Skeletal muscle tissue (tissue), 4 donors: Measurements from ENCODE around the gene FRMPD4. TPM values are rescaled to one million over a fixed set of nuclear protein-coding genes. Genes with fewer than 3 reads are reported as not detected.
"Not testable (repeated sequence)": the region's sequence is repeated elsewhere in the genome, so short reads cannot be mapped to it uniquely, and the experiment has no call there.

Source experiments
- H3K27ac ChIP-seq: one replicate; pipeline ENCODE4 v1.7.0; 2013; ENCODE audit warnings: mild to moderate bottlenecking, low read depth, low read length, inconsistent platforms
- H3K27me3 ChIP-seq, 3 donors: one replicate each; pipeline ENCODE4 v1.7.0; 2013; ENCODE audit warnings: low read length in 3 of 3; ENCODE audit not compliant: control insufficient read depth in 3 of 3, insufficient read depth in 3 of 3
- H3K36me3 ChIP-seq, 3 donors: one replicate each; pipeline ENCODE4 v1.7.0; 2013; ENCODE audit warnings: low read length in 3 of 3; ENCODE audit not compliant: control insufficient read depth in 3 of 3, insufficient read depth in 3 of 3
- H3K4me1 ChIP-seq, 3 donors: one replicate each; pipeline ENCODE4 v1.7.0; 2013; ENCODE audit warnings: low read length in 3 of 3, mild to moderate bottlenecking in 3 of 3; ENCODE audit not compliant: control insufficient read depth in 3 of 3, insufficient read depth in 3 of 3
- H3K4me3 ChIP-seq, 3 donors: one replicate each; pipeline ENCODE4 v1.7.0; 2013; ENCODE audit warnings: low read length in 3 of 3
- H3K9ac ChIP-seq, 3 donors: one replicate each; pipeline ENCODE4 v1.7.0; 2013; ENCODE audit warnings: low read length in 3 of 3, mild to moderate bottlenecking in 3 of 3, moderate library complexity in 2 of 3, low read depth in 1 of 3
- H3K9me3 ChIP-seq, 3 donors: one replicate each; pipeline ENCODE4 v1.7.0; 2013; ENCODE audit warnings: low read length in 3 of 3; ENCODE audit not compliant: control insufficient read depth in 3 of 3
- total RNA-seq: library from RNA; depleted of rRNA; stranded (reverse); fragments of >200 nt; gene quantifications from one replicate; pipeline ENCODE4 v1.2.3, GENCODE V29; 2014
- donor health status: Osteomylitis.

The FRMPD4 gene
- total RNA-seq, 1 donor from 2014 or later: 1.0 TPM

DNA sequence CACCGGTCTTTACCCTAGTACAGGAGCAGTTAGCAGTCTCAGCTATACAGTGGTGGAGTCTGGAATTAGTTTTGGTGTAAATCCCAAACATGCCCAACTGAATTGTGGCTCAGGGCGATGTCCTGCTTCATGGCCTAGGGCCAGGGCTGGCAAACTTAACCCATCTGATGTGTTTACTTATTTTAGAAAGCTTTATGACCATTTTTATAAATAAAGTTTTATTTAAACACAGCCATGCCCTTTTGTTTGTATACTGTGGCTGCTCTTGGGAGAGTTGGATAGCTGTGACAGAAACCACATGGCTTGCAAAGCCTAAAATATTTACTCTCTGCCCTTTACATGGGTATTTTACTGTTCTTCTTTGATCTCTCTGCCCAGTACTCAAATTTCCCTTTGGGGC is 7.1 kb downstream of the FRMPD4 start:
- Histone ChIP-seq H3K36me3 (no peaks in the 10 kb centered on the region), H3K27ac (no peak overlapping the region), H3K9ac (no peak overlapping the region), H3K9me3 (no peaks in the 10 kb centered on the region), H3K4me1 (no peaks in the 10 kb centered on the region), H3K27me3 (peaks cover 0 to under 1% (median 0%) of the 10 kb centered on the region in 3 donors), H3K4me3 (no peak overlapping the region)

DNA sequence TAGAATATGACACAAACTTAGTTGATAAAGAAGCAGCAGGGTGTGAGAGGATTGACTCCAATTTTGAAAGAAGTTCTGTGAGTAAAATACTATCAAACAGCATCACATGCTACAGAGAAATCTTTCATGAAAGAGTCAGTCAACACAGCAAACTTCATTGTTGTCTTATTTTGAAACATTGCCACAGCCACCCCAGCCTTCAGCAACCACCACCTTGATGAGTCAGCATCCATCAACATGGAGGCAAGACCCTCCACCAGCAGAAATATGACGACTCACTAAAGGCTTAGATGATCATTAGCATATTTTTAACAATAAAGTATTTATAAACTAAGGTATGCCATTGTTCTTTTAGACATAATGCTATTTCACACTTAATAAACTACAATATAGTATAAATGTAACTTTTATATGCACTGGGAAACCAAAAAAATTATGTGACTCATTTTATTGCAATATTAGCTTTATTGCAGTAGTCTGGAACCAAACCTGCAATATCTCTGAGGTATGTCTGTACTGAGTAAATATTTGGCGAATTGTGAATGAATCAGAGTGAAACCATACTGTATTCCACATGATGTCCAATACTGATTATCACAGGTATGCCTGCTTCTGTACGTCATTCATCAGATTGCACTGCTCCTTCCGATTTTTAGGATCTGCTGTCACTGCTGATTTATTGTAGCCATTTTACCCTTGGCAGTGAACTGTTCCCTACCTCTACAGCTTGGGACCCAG is 11.6 kb downstream of the FRMPD4 start:
- no peaks in the 10 kb centered on the region for H3K9me3 ChIP-seq
- no peaks in the 10 kb centered on the region for H3K36me3 ChIP-seq
- no peak overlapping the region for H3K9ac ChIP-seq
- H3K4me3 ChIP-seq: no peak overlapping the region
- H3K27ac ChIP-seq: no peak overlapping the region
- no peaks in the 10 kb centered on the region for H3K27me3 ChIP-seq
- H3K4me1 ChIP-seq: no peaks in the 10 kb centered on the region

DNA sequence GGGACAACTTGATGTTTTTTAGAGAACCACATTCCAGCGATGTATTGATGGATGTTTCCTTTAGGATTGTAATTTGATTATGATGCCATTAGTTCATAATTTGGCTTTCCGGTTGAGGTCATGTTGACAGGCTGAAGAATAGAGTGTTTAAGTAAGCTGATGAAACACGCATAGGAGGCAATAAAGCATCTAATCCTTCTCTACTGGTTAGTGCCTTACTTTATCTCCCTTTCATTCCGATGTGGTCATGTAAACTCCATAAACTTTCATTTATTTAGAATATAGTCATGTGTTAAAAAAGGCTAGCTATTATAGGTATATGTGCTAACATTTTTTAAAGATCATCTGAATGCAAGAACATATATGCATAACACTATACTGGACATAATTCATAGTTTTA is 15.0 kb downstream of the FRMPD4 start:
- Histone ChIP-seq H3K9me3 (no peaks in the 10 kb centered on the region), H3K36me3 (no peaks in the 10 kb centered on the region), H3K27me3 (no peaks in the 10 kb centered on the region), H3K4me3 (no peak overlapping the region), H3K4me1 (no peaks in the 10 kb centered on the region), H3K27ac (no peak overlapping the region), H3K9ac (no peak overlapping the region)

DNA sequence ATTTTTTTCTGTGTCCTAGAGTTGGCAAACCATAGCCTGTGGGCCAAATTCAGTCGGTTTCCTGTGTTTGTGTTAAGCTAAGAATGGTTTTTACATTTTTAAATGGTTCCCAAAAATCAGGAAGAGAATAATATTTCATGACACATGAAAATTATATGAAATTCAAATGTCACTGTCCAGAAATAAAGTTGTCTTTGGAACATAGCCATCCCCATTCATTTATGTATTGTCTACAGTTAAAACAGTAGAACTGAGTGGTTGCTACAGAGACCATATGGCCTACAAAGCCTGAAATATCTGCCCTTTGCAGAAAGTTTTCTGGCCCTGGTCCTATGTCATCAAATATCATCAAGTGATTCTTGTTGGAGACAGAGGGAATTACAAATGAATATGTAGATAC is 15.5 kb downstream of the FRMPD4 start:
- H3K4me3 ChIP-seq: no peak overlapping the region
- no peaks in the 10 kb centered on the region for H3K9me3 ChIP-seq
- no peak overlapping the region for H3K9ac ChIP-seq
- no peaks in the 10 kb centered on the region for H3K4me1 ChIP-seq
- no peaks in the 10 kb centered on the region for H3K36me3 ChIP-seq
- H3K27ac ChIP-seq: no peak overlapping the region
- no peaks in the 10 kb centered on the region for H3K27me3 ChIP-seq

DNA sequence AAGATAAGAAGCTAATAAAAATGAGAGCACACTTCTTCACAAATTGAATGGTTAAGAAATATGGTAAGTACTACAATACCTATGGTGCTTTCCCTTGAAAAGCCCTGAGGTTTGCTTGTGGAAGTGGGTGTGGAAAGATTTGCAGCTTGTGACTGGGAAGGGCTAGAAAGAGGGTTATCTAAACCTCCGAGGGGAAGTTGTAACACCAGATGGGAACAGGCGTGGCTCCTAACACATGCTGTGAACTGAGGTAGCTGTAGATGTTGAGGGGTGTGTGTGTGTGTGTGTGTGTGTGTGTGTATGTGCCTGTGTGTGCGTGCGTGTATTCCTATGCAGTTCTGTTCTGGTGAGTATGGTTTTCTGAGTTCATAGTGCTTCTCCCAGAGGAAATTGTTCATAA is 21.5 kb downstream of the FRMPD4 start:
- no peak overlapping the region for H3K4me3 ChIP-seq
- H3K36me3 ChIP-seq: no peaks in the 10 kb centered on the region
- H3K9ac ChIP-seq: no peak overlapping the region
- H3K9me3 ChIP-seq: no peaks in the 10 kb centered on the region
- H3K27me3 ChIP-seq: no peaks in the 10 kb centered on the region
- H3K4me1 ChIP-seq: no peaks in the 10 kb centered on the region
- H3K27ac ChIP-seq: no peak overlapping the region

DNA sequence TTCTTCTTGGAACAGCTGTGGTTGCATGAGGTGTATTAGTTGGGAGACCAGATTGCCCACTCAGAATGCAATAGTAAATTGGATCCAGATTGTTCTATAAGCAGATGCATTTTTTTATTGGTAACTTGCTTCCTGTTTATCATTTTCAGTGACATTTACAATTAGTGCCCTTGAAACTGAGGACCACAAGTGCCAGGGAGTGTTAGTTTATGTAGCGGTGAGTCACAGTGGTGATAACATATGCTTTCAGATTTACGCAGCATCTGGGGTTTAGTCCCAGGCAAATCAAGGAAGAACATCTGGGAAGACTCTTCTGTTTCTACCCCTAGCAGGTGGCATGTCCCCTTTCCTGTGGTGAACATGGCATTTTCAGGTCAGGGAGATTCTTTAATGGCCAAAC is 24.1 kb downstream of the FRMPD4 start:
- Histone ChIP-seq H3K9me3 (no peaks in the 10 kb centered on the region), H3K27ac (no peak overlapping the region), H3K4me3 (no peak overlapping the region), H3K27me3 (no peaks in the 10 kb centered on the region), H3K9ac (no peak overlapping the region), H3K4me1 (no peaks in the 10 kb centered on the region), H3K36me3 (no peaks in the 10 kb centered on the region)

DNA sequence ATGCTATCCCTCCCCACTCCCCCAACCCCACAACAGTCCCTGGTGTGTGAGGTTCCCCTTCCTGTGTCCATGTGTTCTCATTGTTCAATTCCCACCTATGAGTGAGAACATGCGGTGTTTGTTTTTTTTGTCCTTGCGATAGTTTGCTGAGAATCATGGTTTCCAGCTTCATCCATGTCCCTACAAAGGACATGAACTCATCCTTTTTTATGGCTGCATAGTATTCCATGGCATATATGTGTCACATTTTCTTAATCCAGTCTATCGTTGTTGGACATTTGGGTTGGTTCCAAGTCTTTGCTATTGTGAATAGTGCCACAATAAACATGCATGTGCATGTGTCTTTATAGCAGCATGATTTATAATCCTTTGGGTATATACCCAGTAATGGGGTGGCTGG is 25.9 kb downstream of the FRMPD4 start:
- H3K27me3 ChIP-seq, H3K4me1 ChIP-seq, H3K27ac ChIP-seq, H3K9ac ChIP-seq, H3K4me3 ChIP-seq, H3K9me3 ChIP-seq, H3K36me3 ChIP-seq: not testable (repeated sequence)

DNA sequence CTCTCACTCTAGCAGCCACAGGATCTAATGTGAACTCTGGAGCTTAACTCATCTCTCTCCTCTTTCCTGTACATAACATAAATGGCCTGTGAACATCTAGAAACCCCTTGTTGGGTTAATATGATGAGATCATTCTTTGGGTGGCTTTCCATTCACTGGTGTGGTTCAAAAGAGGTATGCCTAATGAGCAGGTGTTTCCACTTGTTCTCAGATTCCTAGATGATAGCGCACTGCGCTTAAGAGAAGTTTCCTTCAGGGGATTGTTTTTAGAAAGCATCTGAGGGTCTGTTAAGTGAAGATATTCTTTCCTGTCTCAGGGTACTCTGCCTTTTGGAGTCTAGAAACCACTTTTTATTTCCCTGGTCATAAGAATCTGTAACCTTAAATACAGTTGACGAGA is 32.5 kb downstream of the FRMPD4 start:
- Histone ChIP-seq H3K4me3 (no peak overlapping the region), H3K9me3 (no peaks in the 10 kb centered on the region), H3K9ac (no peak overlapping the region), H3K4me1 (no peaks in the 10 kb centered on the region), H3K27ac (no peak overlapping the region), H3K36me3 (no peaks in the 10 kb centered on the region), H3K27me3 (no peaks in the 10 kb centered on the region)

DNA sequence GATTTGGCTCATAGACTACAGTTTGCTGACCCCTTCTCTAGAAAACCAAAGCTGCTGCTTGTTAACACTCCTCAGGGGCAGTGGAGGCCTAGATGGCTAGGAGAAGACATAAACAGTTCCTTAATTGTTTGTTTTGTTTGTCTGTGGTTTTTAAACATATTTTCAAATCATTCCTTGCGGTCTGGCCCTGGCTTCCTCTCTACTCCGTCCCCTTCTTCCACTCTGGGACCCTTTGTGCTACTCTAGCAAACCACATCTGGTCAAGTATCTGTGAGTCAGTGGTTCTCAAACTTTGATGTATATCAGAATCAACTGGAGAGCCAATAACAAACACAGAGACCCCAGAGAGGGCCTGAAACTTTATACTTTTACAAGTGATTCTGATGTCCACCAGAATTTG is 36.1 kb downstream of the FRMPD4 start:
- H3K36me3 ChIP-seq: no peaks in the 10 kb centered on the region
- no peaks in the 10 kb centered on the region for H3K27me3 ChIP-seq
- H3K4me3 ChIP-seq: no peak overlapping the region
- no peak overlapping the region for H3K27ac ChIP-seq
- no peaks in the 10 kb centered on the region for H3K9me3 ChIP-seq
- H3K4me1 ChIP-seq: no peaks in the 10 kb centered on the region
- H3K9ac ChIP-seq: no peak overlapping the region

DNA sequence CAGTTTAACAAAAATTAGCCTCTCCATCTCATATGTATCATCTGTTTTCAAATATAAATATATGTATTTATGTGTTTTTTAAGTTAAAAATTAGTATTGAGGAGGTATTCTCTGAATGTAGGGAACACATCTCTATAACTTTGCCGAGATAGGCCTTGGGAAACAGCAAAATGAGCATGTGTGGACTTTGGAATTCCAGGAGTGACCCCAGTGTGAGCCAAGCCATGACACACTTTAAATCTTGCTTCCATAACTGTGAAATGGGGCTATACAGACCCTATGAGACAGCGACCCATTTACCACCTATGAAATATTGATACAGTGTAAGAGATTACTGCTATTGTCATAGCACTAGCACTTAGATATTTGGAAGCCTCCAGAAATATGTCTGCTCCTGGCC is 58.8 kb downstream of the FRMPD4 start:
- H3K36me3 ChIP-seq: no peaks in the 10 kb centered on the region
- no peak overlapping the region for H3K9ac ChIP-seq
- no peaks in the 10 kb centered on the region for H3K27me3 ChIP-seq
- H3K4me3 ChIP-seq: no peak overlapping the region
- peaks cover 0 to 3% (median 0%) of the 10 kb centered on the region in 3 donors for H3K9me3 ChIP-seq
- H3K27ac ChIP-seq: no peak overlapping the region
- no peaks in the 10 kb centered on the region for H3K4me1 ChIP-seq
